ENCODE results near the gene FEM1B. TPM values are rescaled to one million over a fixed set of nuclear protein-coding genes. Genes with fewer than 3 reads are reported as not detected.

FEM1B gene
- total and polyA plus RNA-seq, 2 donors (not counting 3 experiments of a cell fraction or from before 2014, with no cell fraction given), result 11.1 to 33.2 TPM

- dilution Hi-C loops (cut with MboI; ENCODE audit: extremely low pct_ligation_motif_present, low sequenced_read_pairs), result no loop called here
- POLR2A ChIA-PET, result no interaction called here
Observed at GRCh38 chr15:68265081-68265480, 12.5 kb upstream of the FEM1B start.

More at GRCh38 chr15:68265081-68265480, 12.5 kb upstream of the FEM1B start:
- H3K4me1 ChIP-seq (ENCODE audit: control insufficient read depth, extremely low read depth, insufficient read depth, low read length), result no peaks in the 10 kb centered on the region
- CTCF ChIA-PET, result interaction anchor here (1.6 to 5.6 kb wide), 3 partner anchors 8 to 41 kb away, joined by 6 to 31 read pairs (median 7); no protein-coding TSS in a partner anchor
- intact Hi-C loops (cut with micrococcal nuclease), result no loop called here
- H3K9me1 ChIP-seq (replicated peaks; ENCODE audit: control insufficient read depth, extremely low read depth, insufficient read depth, low read length), result no peaks in the 10 kb centered on the region
- TF ChIP-seq FOS (IDR thresholded peaks at IDR 0.05; ENCODE audit: borderline replicate concordance, insufficient read depth, low read length) (no peak), CTCF (IDR thresholded peaks at IDR 0.05; ENCODE audit: extremely low read depth in 1 of 2, insufficient read depth in 1 of 2, low read depth in 1 of 2, low read length in 2 of 2) (no peak), EZH2 (IDR thresholded peaks at IDR 0.05; ENCODE audit: borderline replicate concordance, low read depth, low read length, severe bottlenecking) (no peak), JUN (IDR thresholded peaks at IDR 0.05; ENCODE audit: borderline replicate concordance, insufficient read depth, insufficient read length, low read depth) (no peak), GATA2 (IDR thresholded peaks at IDR 0.05; ENCODE audit: insufficient read depth, insufficient read length, low read depth, low read length) (no peak)
- H3K27me3 ChIP-seq (ENCODE audit: control insufficient read depth in 2 of 2, insufficient read depth in 2 of 2, low read length in 2 of 2), result peaks cover 25 to 44% of the 10 kb centered on the region in 2 experiments
- no peak overlapping the region for H2AFZ ChIP-seq (ENCODE audit: low read depth, low read length)
- DNase-seq (ENCODE audit: low read depth, low spot score) (no peak), FAIRE-seq (no peak)
- no TSS peak for BruUV-seq (replicated peaks)
- no peaks in the 10 kb centered on the region for H3K79me2 ChIP-seq (ENCODE audit: control insufficient read depth, insufficient read depth, low read length)
- H3K36me3 ChIP-seq (ENCODE audit: control insufficient read depth in 2 of 2, extremely low read depth in 1 of 2, insufficient read depth in 2 of 2, low read length in 2 of 2), result no peaks in the 10 kb centered on the region
- H3K4me3 ChIP-seq (replicated peaks in 1 of 3; ENCODE audit: insufficient read depth in 1 of 3, low read depth in 1 of 3, low read length in 3 of 3), result no peak overlapping the region
- no peak overlapping the region for H3K9ac ChIP-seq (replicated peaks; ENCODE audit: extremely low read depth, insufficient read depth, low read length)
- no peak overlapping the region for H3K4me2 ChIP-seq (ENCODE audit: insufficient read depth, low read length)
- H3K27ac ChIP-seq (ENCODE audit: insufficient read depth, low read depth, low read length), result no peak overlapping the region
- H3K9me3 ChIP-seq (replicated peaks; ENCODE audit: control insufficient read depth, insufficient read depth, low read length), result no peaks in the 10 kb centered on the region
- no peaks in the 10 kb centered on the region for H4K20me1 ChIP-seq (replicated peaks; ENCODE audit: control insufficient read depth, extremely low read depth, insufficient read depth, low read length)
